HEK293 (cell line): ENCODE data around the gene RDX.

Experiments
- CTCF ChIA-PET: fragments of 350-600 bp; formaldehyde crosslinking; extraction: SDS; loops from one replicate; lab custom pipeline; 2021; ENCODE audit warnings: antibody characterized with exemption; lab: Yijun Ruan, JAX
- POLR2A ChIA-PET: fragments of 300-600 bp; formaldehyde crosslinking; extraction: SDS; loops from one replicate; lab custom pipeline; 2020; ENCODE audit warnings: antibody characterized with exemption, inconsistent platforms; lab: Yijun Ruan, JAX
- H3K27ac ChIP-seq: fragments of 200-500 bp; sonication (Bioruptor generic); 2 replicates; pipeline ENCODE4 v1.5.1; 2014; ENCODE audit warnings: low read depth, low read length, control low read depth, inconsistent platforms; ENCODE audit errors: extremely low read depth
- H3K36me3 ChIP-seq, 2 experiments: fragments of 200-500 bp in 1 of 2; sonication (Bioruptor generic) in 1 of 2; 1 replicate in 1 of 2; 2 replicates in 1 of 2; pipeline ENCODE4 v1.5.1; 2014 to 2017; ENCODE audit warnings: inconsistent platforms in 2 of 2, low read length in 2 of 2; ENCODE audit not compliant: control insufficient read depth in 2 of 2, insufficient read depth in 1 of 2
- H3K4me1 ChIP-seq: fragments of 200-500 bp; sonication (Bioruptor generic); 2 replicates; pipeline ENCODE4 v1.5.1; 2014; ENCODE audit warnings: mild to moderate bottlenecking, low read length, inconsistent platforms; ENCODE audit not compliant: control insufficient read depth, insufficient read depth
- H3K4me3 ChIP-seq: 2 replicates; pipeline ENCODE4 v1.5.1; 2011; ENCODE audit warnings: low read depth, mild to moderate bottlenecking, control low read depth, low read length, moderate library complexity
- H3K9me3 ChIP-seq: fragments of 200-500 bp; sonication (Bioruptor generic); 2 replicates; pipeline ENCODE4 v1.5.1; 2014; ENCODE audit warnings: low read depth, low read length, inconsistent platforms; ENCODE audit not compliant: control insufficient read depth, insufficient read depth
- AEBP2 ChIP-seq: fragments of 450-650 bp; formaldehyde crosslinking; IDR thresholded peaks from 2 replicates; pipeline ENCODE4 v1.5.1; 2016; ENCODE audit warnings: missing biosample characterization, missing genetic modification characterization, borderline replicate concordance
- BCL11A ChIP-seq: fragments of 450-650 bp; formaldehyde crosslinking; IDR thresholded peaks from 2 replicates; pipeline ENCODE4 v1.5.1; 2016; ENCODE audit warnings: low read depth, missing biosample characterization, missing genetic modification characterization
- BCL11B ChIP-seq: fragments of 450-650 bp; formaldehyde crosslinking; IDR thresholded peaks from 2 replicates; pipeline ENCODE4 v1.5.1; 2016; ENCODE audit warnings: low read depth, missing biosample characterization, missing genetic modification characterization
- HOXA7 ChIP-seq: sonication (generic); formaldehyde crosslinking; IDR thresholded peaks from 2 replicates; pipeline ENCODE4 v1.8.1; 2022; ENCODE audit warnings: missing genetic modification reagents, borderline replicate concordance
- HOXD13 ChIP-seq: sonication (generic); formaldehyde crosslinking; IDR thresholded peaks from 2 replicates; pipeline ENCODE4 v1.8.0; 2022; ENCODE audit warnings: missing genetic modification reagents, borderline replicate concordance
- KLF8 ChIP-seq: fragments of 450-650 bp; formaldehyde crosslinking; IDR thresholded peaks from 2 replicates; pipeline ENCODE4 v1.5.1; 2016; ENCODE audit warnings: missing biosample characterization, missing genetic modification characterization
- PRDM10 ChIP-seq: fragments of 450-650 bp; formaldehyde crosslinking; IDR thresholded peaks from 2 replicates; pipeline ENCODE4 v1.5.1; 2016; ENCODE audit warnings: missing biosample characterization, missing genetic modification characterization
- RBAK ChIP-seq: fragments of 450-650 bp; formaldehyde crosslinking; IDR thresholded peaks from 2 replicates; pipeline ENCODE4 v1.5.1; 2016; ENCODE audit warnings: missing biosample characterization, missing genetic modification characterization
- SCRT1 ChIP-seq: fragments of 450-650 bp; formaldehyde crosslinking; IDR thresholded peaks from 2 replicates; pipeline ENCODE4 v1.5.1; 2016; ENCODE audit warnings: missing biosample characterization, missing genetic modification characterization, borderline replicate concordance
- SP2 ChIP-seq: fragments of 450-650 bp; formaldehyde crosslinking; IDR thresholded peaks from 2 replicates; pipeline ENCODE4 v1.5.1; 2016; ENCODE audit warnings: missing biosample characterization, missing genetic modification characterization
- ZNF155 ChIP-seq: fragments of 450-650 bp; formaldehyde crosslinking; IDR thresholded peaks from 2 replicates; pipeline ENCODE4 v1.5.1; 2016; ENCODE audit warnings: missing biosample characterization, missing genetic modification characterization
- ZNF24 ChIP-seq: fragments of 450-650 bp; formaldehyde crosslinking; IDR thresholded peaks from 2 replicates; pipeline ENCODE4 v1.5.1; 2016; ENCODE audit warnings: missing biosample characterization, missing genetic modification characterization
- ZNF274 ChIP-seq, 2 experiments: fragments of 200-500 bp in 1 of 2; fragments of 450-650 bp in 1 of 2; sonication (Bioruptor generic) in 1 of 2; formaldehyde crosslinking in 1 of 2; IDR thresholded peaks; 2 replicates each; pipeline versions ENCODE4 v1.5.1 to v1.6.1; 2014 to 2016; ENCODE audit warnings: borderline replicate concordance in 1 of 2, inconsistent platforms in 1 of 2, low read length in 1 of 2, missing biosample characterization in 1 of 2, missing genetic modification characterization in 1 of 2
- ZNF292 ChIP-seq: fragments of 450-650 bp; formaldehyde crosslinking; IDR thresholded peaks from 2 replicates; pipeline ENCODE4 v1.5.1; 2016; ENCODE audit warnings: low read depth, missing biosample characterization, missing genetic modification characterization, borderline replicate concordance
- ZNF350 ChIP-seq: fragments of 450-650 bp; formaldehyde crosslinking; IDR thresholded peaks from 2 replicates; pipeline ENCODE4 v1.5.0; 2017; ENCODE audit warnings: missing biosample characterization, mild to moderate bottlenecking, missing genetic modification characterization
- ZNF366 ChIP-seq: fragments of 450-650 bp; formaldehyde crosslinking; conservative IDR thresholded peaks from 2 replicates; pipeline ENCODE4 v1.5.1; 2016; ENCODE audit warnings: missing biosample characterization, missing genetic modification characterization
- ZNF394 ChIP-seq: fragments of 450-650 bp; formaldehyde crosslinking; IDR thresholded peaks from 2 replicates; pipeline ENCODE4 v1.5.1; 2016; ENCODE audit warnings: missing biosample characterization, missing genetic modification characterization, mild to moderate bottlenecking, moderate library complexity, borderline replicate concordance
- ZNF433 ChIP-seq: fragments of 450-650 bp; formaldehyde crosslinking; IDR thresholded peaks from 2 replicates; pipeline ENCODE4 v1.5.1; 2016; ENCODE audit warnings: missing biosample characterization, missing genetic modification characterization, low read depth
- ZNF48 ChIP-seq: fragments of 450-650 bp; formaldehyde crosslinking; IDR thresholded peaks from 2 replicates; pipeline ENCODE4 v1.5.1; 2016; ENCODE audit warnings: missing biosample characterization, missing genetic modification characterization
- ZNF585B ChIP-seq: fragments of 450-650 bp; formaldehyde crosslinking; IDR thresholded peaks from 2 replicates; pipeline ENCODE4 v1.5.1; 2016; ENCODE audit warnings: missing biosample characterization, missing genetic modification characterization
- ZNF704 ChIP-seq: fragments of 450-650 bp; formaldehyde crosslinking; IDR thresholded peaks from 2 replicates; pipeline ENCODE4 v1.5.1; 2016; ENCODE audit warnings: missing biosample characterization, missing genetic modification characterization
- ZNF777 ChIP-seq: fragments of 450-650 bp; formaldehyde crosslinking; IDR thresholded peaks from 2 replicates; pipeline ENCODE4 v1.5.1; 2017; ENCODE audit warnings: missing biosample characterization, missing genetic modification characterization, borderline replicate concordance
- ZNF792 ChIP-seq: fragments of 450-650 bp; formaldehyde crosslinking; IDR thresholded peaks from 2 replicates; pipeline ENCODE4 v1.5.1; 2016; ENCODE audit warnings: missing biosample characterization, missing genetic modification characterization

RDX gene

GRCh38 chr11:110269996-110270395 is 26.4 kb downstream of the RDX start:
- H3K36me3 ChIP-seq = peaks cover 8 to 64% of the 10 kb centered on the region in 2 experiments
- POLR2A ChIA-PET = no interaction called here

DNA sequence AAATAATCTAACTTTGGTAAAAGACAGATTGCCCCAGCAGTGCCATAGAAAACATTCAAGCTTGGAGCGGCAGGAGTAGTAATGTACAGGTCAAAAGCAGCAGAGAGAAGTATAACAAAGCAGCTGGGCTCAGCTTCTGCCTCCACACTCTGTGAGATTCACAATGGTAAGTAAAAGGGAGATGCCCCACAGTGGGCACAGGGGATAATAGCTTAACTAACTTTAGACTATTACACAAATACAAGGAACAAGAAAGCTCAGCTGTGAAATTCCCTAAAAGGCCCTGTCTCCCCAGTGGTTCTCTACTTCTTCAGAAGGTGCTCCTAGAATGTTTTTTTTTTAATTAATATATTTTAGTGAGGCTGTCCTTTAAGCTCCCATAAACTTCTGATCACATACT is 28.0 kb downstream of the RDX start:
- peaks cover 8 to 66% of the 10 kb centered on the region in 2 experiments for H3K36me3 ChIP-seq

More at GRCh38 chr11:110269996-110270395, 26.4 kb downstream of the RDX start:
- CTCF ChIA-PET = no interaction called here
- Histone ChIP-seq H3K27ac (no peak overlapping the region), H3K9me3 (no peaks in the 10 kb centered on the region), H3K4me1 (no peaks in the 10 kb centered on the region), H3K4me3 (no peak overlapping the region)
- TF ChIP-seq ZNF585B (tag by site-specific recombination) = no peak
- peak; percentile 63 for TF ChIP-seq PRDM10

GRCh38 chr11:110262072-110262403 is 34.4 kb downstream of the RDX start:
- Histone ChIP-seq H3K36me3 (peaks cover 7 to 76% of the 10 kb centered on the region in 2 experiments), H3K27ac (no peak overlapping the region), H3K4me1 (no peaks in the 10 kb centered on the region), H3K9me3 (no peaks in the 10 kb centered on the region), H3K4me3 (no peak overlapping the region)
- CTCF ChIA-PET = no interaction called here
- TF ChIP-seq ZNF394 = no peak
- TF ChIP-seq ZNF704 (tag by site-specific recombination) = no peak
- TF ChIP-seq SCRT1 (tag by site-specific recombination) = no peak
- TF ChIP-seq SP2 (tag by site-specific recombination) = no peak
- TF ChIP-seq ZNF274 (IDR thresholded peaks at IDR 0.05; ENCODE audit: low read length) = no peak
- TF ChIP-seq ZNF274 (tag by site-specific recombination; IDR thresholded peaks at IDR 0.05; ENCODE audit: borderline replicate concordance) = no peak
- no peak for TF ChIP-seq HOXA7
- TF ChIP-seq ZNF155 (tag by site-specific recombination) = no peak
- TF ChIP-seq ZNF292 (tag by site-specific recombination) = no peak
- no peak for TF ChIP-seq ZNF792 (tag by site-specific recombination)
- TF ChIP-seq ZNF433 = no peak
- no peak for TF ChIP-seq RBAK (tag by site-specific recombination)
- TF ChIP-seq HOXD13 (CRISPR knock-in tag) = no peak
- TF ChIP-seq ZNF366 = no peak
- TF ChIP-seq ZNF24 = no peak
- TF ChIP-seq ZNF777 = no peak
- no peak for TF ChIP-seq KLF8 (tag by site-specific recombination)
- TF ChIP-seq BCL11B (tag by site-specific recombination) = no peak
- TF ChIP-seq AEBP2 (tag by site-specific recombination) = no peak
- no peak for TF ChIP-seq ZNF350 (tag by site-specific recombination)
- TF ChIP-seq BCL11A (tag by site-specific recombination) = no peak
- POLR2A ChIA-PET = no interaction called here

More for the DNA sequence above, 28.0 kb downstream of the RDX start:
- TF ChIP-seq ZNF48 = no peak
- H3K9me3 ChIP-seq = no peaks in the 10 kb centered on the region
- no peak overlapping the region for H3K4me3 ChIP-seq
- POLR2A ChIA-PET = interaction anchor here (0.6 kb wide), 2 partner anchors 24 to 128 kb away, joined by 3 to 4 read pairs; no protein-coding TSS in a partner anchor
- H3K4me1 ChIP-seq = no peaks in the 10 kb centered on the region
- no peak overlapping the region for H3K27ac ChIP-seq
- CTCF ChIA-PET = interaction anchor here (0.6 kb wide), 1 partner anchor 26 kb away, joined by 3 read pairs; no protein-coding TSS in a partner anchor
